Measurements from ENCODE around the gene SLC17A9. TPM values are rescaled to one million over a fixed set of nuclear protein-coding genes. Genes with fewer than 3 reads are reported as not detected.

Gene SLC17A9
- total and polyA plus RNA-seq, 2 of the 8 experiments (the other 6 are each of a cell fraction or from before 2014, with no cell fraction given) = 23.5 to 35.2 TPM

DNA sequence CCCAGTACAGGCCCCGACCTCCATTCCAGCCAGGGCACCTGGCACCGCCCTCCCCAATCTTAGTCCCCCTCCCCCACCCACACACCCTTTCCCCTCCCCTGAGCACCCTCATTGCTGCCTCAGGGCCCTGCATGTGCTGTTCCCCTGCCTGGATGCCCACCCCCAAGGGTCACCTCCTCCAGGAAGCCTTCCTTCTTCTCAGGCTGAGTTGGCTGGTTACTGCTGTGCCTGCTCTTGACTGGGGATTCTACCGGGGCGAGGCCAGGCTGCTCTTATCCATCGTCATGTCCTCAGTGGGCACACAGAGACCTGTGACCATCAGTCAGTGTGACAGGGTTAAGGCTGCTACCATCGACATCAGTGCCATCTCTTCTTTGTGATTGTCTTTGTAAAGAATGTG is 30.7 kb downstream of the SLC17A9 start (continued):
- TF ChIP-seq, protein P1, sequence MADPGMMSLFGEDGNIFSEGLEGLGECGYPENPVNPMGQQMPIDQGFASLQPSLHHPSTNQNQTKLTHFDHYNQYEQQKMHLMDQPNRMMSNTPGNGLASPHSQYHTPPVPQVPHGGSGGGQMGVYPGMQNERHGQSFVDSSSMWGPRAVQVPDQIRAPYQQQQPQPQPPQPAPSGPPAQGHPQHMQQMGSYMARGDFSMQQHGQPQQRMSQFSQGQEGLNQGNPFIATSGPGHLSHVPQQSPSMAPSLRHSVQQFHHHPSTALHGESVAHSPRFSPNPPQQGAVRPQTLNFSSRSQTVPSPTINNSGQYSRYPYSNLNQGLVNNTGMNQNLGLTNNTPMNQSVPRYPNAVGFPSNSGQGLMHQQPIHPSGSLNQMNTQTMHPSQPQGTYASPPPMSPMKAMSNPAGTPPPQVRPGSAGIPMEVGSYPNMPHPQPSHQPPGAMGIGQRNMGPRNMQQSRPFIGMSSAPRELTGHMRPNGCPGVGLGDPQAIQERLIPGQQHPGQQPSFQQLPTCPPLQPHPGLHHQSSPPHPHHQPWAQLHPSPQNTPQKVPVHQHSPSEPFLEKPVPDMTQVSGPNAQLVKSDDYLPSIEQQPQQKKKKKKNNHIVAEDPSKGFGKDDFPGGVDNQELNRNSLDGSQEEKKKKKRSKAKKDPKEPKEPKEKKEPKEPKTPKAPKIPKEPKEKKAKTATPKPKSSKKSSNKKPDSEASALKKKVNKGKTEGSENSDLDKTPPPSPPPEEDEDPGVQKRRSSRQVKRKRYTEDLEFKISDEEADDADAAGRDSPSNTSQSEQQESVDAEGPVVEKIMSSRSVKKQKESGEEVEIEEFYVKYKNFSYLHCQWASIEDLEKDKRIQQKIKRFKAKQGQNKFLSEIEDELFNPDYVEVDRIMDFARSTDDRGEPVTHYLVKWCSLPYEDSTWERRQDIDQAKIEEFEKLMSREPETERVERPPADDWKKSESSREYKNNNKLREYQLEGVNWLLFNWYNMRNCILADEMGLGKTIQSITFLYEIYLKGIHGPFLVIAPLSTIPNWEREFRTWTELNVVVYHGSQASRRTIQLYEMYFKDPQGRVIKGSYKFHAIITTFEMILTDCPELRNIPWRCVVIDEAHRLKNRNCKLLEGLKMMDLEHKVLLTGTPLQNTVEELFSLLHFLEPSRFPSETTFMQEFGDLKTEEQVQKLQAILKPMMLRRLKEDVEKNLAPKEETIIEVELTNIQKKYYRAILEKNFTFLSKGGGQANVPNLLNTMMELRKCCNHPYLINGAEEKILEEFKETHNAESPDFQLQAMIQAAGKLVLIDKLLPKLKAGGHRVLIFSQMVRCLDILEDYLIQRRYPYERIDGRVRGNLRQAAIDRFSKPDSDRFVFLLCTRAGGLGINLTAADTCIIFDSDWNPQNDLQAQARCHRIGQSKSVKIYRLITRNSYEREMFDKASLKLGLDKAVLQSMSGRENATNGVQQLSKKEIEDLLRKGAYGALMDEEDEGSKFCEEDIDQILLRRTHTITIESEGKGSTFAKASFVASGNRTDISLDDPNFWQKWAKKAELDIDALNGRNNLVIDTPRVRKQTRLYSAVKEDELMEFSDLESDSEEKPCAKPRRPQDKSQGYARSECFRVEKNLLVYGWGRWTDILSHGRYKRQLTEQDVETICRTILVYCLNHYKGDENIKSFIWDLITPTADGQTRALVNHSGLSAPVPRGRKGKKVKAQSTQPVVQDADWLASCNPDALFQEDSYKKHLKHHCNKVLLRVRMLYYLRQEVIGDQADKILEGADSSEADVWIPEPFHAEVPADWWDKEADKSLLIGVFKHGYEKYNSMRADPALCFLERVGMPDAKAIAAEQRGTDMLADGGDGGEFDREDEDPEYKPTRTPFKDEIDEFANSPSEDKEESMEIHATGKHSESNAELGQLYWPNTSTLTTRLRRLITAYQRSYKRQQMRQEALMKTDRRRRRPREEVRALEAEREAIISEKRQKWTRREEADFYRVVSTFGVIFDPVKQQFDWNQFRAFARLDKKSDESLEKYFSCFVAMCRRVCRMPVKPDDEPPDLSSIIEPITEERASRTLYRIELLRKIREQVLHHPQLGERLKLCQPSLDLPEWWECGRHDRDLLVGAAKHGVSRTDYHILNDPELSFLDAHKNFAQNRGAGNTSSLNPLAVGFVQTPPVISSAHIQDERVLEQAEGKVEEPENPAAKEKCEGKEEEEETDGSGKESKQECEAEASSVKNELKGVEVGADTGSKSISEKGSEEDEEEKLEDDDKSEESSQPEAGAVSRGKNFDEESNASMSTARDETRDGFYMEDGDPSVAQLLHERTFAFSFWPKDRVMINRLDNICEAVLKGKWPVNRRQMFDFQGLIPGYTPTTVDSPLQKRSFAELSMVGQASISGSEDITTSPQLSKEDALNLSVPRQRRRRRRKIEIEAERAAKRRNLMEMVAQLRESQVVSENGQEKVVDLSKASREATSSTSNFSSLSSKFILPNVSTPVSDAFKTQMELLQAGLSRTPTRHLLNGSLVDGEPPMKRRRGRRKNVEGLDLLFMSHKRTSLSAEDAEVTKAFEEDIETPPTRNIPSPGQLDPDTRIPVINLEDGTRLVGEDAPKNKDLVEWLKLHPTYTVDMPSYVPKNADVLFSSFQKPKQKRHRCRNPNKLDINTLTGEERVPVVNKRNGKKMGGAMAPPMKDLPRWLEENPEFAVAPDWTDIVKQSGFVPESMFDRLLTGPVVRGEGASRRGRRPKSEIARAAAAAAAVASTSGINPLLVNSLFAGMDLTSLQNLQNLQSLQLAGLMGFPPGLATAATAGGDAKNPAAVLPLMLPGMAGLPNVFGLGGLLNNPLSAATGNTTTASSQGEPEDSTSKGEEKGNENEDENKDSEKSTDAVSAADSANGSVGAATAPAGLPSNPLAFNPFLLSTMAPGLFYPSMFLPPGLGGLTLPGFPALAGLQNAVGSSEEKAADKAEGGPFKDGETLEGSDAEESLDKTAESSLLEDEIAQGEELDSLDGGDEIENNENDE (IDR thresholded peaks at IDR 0.05; ENCODE audit: insufficient replicate concordance, low read length) = no peak
- TF ChIP-seq, protein P2, sequence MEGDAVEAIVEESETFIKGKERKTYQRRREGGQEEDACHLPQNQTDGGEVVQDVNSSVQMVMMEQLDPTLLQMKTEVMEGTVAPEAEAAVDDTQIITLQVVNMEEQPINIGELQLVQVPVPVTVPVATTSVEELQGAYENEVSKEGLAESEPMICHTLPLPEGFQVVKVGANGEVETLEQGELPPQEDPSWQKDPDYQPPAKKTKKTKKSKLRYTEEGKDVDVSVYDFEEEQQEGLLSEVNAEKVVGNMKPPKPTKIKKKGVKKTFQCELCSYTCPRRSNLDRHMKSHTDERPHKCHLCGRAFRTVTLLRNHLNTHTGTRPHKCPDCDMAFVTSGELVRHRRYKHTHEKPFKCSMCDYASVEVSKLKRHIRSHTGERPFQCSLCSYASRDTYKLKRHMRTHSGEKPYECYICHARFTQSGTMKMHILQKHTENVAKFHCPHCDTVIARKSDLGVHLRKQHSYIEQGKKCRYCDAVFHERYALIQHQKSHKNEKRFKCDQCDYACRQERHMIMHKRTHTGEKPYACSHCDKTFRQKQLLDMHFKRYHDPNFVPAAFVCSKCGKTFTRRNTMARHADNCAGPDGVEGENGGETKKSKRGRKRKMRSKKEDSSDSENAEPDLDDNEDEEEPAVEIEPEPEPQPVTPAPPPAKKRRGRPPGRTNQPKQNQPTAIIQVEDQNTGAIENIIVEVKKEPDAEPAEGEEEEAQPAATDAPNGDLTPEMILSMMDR (IDR thresholded peaks at IDR 0.05; ENCODE audit: control extremely low read depth in 1 of 3, insufficient read depth in 1 of 3, low read depth in 1 of 3, low read length in 3 of 3) = no peak
- TF ChIP-seq NRF1 (IDR thresholded peaks at IDR 0.05; ENCODE audit: low read depth, low read length) (no peak), JUN (IDR thresholded peaks at IDR 0.05; ENCODE audit: low read depth, low read length) (no peak), POLR2AphosphoS5 (IDR thresholded peaks at IDR 0.05; ENCODE audit: low read depth, low read length) (no peak), TCF12 (IDR thresholded peaks at IDR 0.05; ENCODE audit: low read depth, low read length) (no peak), CEBPB (IDR thresholded peaks at IDR 0.05; ENCODE audit: low read depth, low read length) (no peak), HDAC2 (IDR thresholded peaks at IDR 0.05; ENCODE audit: borderline replicate concordance in 1 of 2, low read depth in 2 of 2, low read length in 2 of 2) (no peak)

Data from H1 (cell line).